Bronchial epithelial cell (primary cell): ENCODE data around the gene VAPA. TPM values are rescaled to one million over a fixed set of nuclear protein-coding genes. Genes with fewer than 3 reads are reported as not detected.
"Not testable (repeated sequence)": the region's sequence is repeated elsewhere in the genome, so short reads cannot be mapped to it uniquely, and the experiment has no call there.

ENCODE experiments used
- DNase-seq: peaks from one replicate; pipeline ENCODE4 v3.0.0-alpha.2; 2010; ENCODE audit warnings: low read depth
- FAIRE-seq: peaks from 2 replicates; lab custom pipeline; 2011; peaks lifted over from hg19 to GRCh38; lab: Jason Lieb, UNC
- H3K27me3 ChIP-seq: 2 replicates; pipeline ENCODE4 v1.5.1; 2011; ENCODE audit warnings: low read length; ENCODE audit not compliant: control insufficient read depth, insufficient read depth
- H3K36me3 ChIP-seq: 2 replicates; pipeline ENCODE4 v1.5.1; 2011; ENCODE audit warnings: low read length; ENCODE audit not compliant: control insufficient read depth, insufficient read depth
- H3K4me3 ChIP-seq: 2 replicates; pipeline ENCODE4 v1.5.1; 2011; ENCODE audit warnings: mild to moderate bottlenecking, low read depth, low read length, control low read depth
- total RNA-seq: library from RNA; depleted of rRNA; stranded (reverse); fragments of >200 nt; gene quantifications from 2 replicates; pipeline ENCODE4 v1.2.1, GENCODE V29; 2014
- TF ChIP-seq, protein P1 (sequence below): IDR thresholded peaks from 2 replicates; pipeline ENCODE4 v1.5.1; 2011; ENCODE audit warnings: mild to moderate bottlenecking, moderate library complexity, low read length, control low read depth, inconsistent platforms; ENCODE audit not compliant: insufficient read depth, severe bottlenecking

The VAPA gene
- total RNA-seq, 1 donor from 2014 or later = 356 TPM

DNA sequence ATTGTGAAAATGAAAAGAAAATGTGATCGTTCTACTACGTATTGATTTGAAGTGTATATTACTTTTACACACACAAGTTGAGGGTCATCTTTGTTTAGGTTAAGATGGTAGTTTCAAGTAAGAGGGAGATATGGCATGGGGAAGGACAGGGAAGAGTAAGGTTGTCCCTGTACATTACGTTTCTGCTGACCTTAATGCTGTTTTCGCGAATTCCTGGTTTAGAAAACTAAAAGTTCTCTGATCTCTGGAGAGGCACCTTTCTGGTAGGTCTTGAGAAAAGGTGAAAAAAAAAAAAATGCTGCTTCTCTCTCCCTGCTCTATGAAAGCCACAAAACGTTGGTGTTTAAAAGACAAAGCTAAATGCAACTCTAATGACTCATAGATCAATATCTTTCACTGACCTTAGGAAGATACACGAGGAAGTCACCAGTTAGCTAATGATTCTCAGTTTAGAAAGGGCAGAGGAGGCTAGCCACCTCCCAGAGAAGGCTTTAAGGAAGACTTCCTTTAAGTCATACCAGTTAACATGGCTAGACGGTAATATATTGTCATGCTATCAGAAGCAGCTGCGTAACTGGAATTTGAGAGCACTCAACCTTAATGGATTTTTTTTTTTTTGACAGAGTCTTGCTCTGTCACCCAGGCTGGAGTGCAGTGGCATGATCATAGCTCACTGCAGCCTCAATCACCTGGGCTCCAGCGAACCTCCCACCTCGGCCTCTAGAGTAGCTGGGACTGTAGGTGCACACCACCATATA lies 14.8 kb upstream of the VAPA start:
- no peaks in the 10 kb centered on the region for H3K36me3 ChIP-seq
- H3K27me3 ChIP-seq = no peaks in the 10 kb centered on the region
- FAIRE-seq = no peak
- TF ChIP-seq, protein P1, sequence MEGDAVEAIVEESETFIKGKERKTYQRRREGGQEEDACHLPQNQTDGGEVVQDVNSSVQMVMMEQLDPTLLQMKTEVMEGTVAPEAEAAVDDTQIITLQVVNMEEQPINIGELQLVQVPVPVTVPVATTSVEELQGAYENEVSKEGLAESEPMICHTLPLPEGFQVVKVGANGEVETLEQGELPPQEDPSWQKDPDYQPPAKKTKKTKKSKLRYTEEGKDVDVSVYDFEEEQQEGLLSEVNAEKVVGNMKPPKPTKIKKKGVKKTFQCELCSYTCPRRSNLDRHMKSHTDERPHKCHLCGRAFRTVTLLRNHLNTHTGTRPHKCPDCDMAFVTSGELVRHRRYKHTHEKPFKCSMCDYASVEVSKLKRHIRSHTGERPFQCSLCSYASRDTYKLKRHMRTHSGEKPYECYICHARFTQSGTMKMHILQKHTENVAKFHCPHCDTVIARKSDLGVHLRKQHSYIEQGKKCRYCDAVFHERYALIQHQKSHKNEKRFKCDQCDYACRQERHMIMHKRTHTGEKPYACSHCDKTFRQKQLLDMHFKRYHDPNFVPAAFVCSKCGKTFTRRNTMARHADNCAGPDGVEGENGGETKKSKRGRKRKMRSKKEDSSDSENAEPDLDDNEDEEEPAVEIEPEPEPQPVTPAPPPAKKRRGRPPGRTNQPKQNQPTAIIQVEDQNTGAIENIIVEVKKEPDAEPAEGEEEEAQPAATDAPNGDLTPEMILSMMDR = no peak
- H3K4me3 ChIP-seq = no peak overlapping the region
- DNase-seq = peak; percentile 21

DNA sequence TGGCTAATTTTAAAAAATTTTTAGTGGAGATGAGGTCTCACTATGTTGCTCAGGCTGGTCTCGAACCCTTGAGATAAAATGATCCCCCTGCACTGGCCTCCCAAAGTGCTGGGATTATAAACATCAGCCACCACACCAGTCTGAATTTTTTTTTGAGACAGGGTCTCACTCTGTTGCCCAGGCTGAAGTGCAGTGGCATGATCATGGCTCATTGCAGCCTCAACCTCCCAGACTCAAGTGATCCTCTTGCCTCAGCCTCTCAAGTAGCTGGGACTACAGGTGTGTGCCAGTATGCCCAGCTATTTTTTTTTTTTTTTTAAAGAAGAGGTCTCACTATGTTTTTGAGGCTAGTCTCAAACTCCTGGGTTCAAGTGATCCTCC lies 14.3 kb upstream of the VAPA start:
- FAIRE-seq, DNase-seq, H3K36me3 ChIP-seq, H3K4me3 ChIP-seq, H3K27me3 ChIP-seq: not testable (repeated sequence)

DNA sequence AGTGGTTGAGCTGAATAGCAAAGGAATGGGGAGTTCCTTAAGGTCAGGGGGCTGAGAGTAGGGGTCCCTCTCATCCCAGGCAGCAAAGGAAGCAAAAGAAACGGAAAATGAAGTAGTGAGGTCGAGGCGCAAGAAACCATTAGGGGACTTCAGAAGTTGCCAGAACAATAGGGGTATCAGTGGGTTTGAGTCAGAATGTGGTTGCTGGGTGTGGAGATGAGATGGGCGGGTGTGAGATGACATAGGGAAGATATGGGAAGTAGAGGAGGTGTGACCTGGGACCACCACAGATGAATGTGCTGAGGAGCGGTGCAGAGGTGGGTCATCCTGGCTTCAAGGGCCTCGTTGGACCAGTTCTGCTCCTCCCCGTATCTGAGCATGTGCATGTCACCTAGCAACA lies 13.1 kb upstream of the VAPA start:
- DNase-seq = no peak
- Histone ChIP-seq H3K4me3 (no peak overlapping the region), H3K27me3 (no peaks in the 10 kb centered on the region), H3K36me3 (no peaks in the 10 kb centered on the region)
- no peak for FAIRE-seq
- TF ChIP-seq, protein P1 = no peak

DNA sequence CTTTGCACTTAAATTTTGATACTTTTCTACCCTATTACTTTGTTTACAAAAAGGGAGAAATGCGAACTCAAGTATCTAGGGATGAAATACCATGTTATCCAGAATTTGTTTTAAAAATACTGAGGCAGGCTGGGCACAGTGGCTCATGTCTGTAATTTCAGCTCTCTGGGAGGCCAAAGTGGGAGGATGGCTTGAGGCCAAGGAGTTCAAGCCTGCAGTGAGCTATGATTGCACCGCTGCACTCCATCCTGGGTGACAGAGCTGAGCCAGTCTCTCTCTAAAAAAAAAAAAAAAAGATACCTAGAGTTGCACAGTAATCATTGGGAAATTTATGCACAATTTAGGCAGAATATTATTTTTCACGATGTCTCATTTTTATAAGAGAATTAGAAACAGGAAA lies 12.4 kb upstream of the VAPA start:
- TF ChIP-seq, protein P1 = no peak
- Histone ChIP-seq H3K36me3 (no peaks in the 10 kb centered on the region), H3K4me3 (no peak overlapping the region), H3K27me3 (no peaks in the 10 kb centered on the region)
- DNase-seq (no peak), FAIRE-seq (no peak)

DNA sequence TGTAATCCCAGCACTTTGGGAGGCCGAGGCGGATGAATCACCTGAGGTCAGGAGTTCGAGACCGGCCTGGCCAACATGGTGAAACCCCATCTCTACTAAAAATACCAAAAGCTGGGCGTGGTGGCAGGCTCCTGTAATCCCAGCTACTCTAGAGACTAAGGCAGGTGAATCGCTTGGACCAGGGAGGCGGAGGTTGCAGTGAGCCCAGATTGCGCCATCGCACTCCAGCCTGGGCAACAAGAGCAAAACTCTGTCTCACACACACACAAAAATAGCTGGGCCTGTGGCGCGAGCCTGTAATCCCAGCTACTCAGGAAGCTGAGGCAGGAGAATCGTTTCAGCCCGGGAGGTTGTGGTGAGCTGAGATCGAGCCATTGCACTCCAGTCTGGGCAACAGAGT lies 11.6 kb upstream of the VAPA start:
- not testable (repeated sequence) for FAIRE-seq, H3K27me3 ChIP-seq, H3K4me3 ChIP-seq, DNase-seq, H3K36me3 ChIP-seq

DNA sequence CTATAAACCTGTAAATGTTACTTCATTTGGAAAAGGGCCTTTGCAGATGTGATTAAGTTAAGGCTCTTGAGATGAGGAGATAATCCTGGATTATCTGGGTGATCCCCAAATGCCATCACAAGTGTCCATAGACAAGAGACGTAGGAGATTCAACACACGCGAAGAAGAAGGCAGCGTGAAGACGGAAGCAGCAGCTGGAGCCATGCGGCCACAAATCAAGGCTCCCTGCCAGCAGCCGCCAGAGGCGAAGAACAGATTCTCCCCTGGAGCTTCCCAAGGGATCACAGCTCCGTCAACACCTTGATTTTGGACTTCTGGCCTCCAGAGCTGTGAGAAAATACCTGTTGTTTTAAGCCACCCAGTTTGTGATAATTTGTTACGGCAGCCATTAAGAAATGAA lies 11.0 kb upstream of the VAPA start:
- FAIRE-seq = no peak
- no peaks in the 10 kb centered on the region for H3K36me3 ChIP-seq
- H3K27me3 ChIP-seq = no peaks in the 10 kb centered on the region
- no peak overlapping the region for H3K4me3 ChIP-seq
- DNase-seq = no peak
- TF ChIP-seq, protein P1 = no peak

DNA sequence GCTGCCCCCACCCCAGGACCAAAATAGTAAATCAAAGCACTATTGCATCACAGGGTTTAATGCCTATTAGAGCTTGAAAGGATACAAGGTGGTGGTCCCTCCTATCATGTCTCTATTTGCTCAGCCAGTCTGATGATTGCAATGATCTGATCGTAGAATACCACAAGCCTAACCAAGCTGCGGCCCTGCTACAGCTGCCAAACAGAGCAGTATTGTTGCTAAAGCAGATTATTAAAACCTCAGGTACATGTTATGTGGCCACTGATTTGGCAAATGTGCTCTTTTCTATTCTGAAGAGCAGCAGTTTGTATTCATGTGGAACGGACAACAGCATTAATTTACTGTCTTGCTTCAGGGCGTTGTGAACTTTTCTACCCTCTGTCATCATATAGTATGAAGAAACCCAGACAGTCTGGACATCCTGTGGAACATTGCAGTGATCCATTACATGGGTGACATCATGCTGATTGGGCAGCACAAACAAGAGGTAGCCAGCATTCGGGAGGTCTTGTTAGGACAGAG lies 8.4 kb upstream of the VAPA start:
- Histone ChIP-seq H3K27me3 (no peaks in the 10 kb centered on the region), H3K4me3 (no peak overlapping the region), H3K36me3 (no peaks in the 10 kb centered on the region)
- DNase-seq = peak; percentile 67
- TF ChIP-seq, protein P1 = no peak
- FAIRE-seq = peak; percentile 75
